T-helper 17 cell (primary cell): ENCODE results near the gene STBD1. TPM values are rescaled to one million over a fixed set of nuclear protein-coding genes. Genes with fewer than 3 reads are reported as not detected.
A peak's percentile ranks its signal among the peaks of the same experiment; 100 is the strongest.
"Not testable (repeated sequence)": the region's sequence is repeated elsewhere in the genome, so short reads cannot be mapped to it uniquely, and the experiment has no call there.

Experiments
- ATAC-seq: fragments of 150-1000 bp; cut with Tn5 transposase; 2 replicates; pipeline ENCODE4 v1.10.0; 2021; ENCODE audit warnings: mild to moderate bottlenecking, moderate library complexity
- DNase-seq, 3 donors: peaks; one replicate each; pipeline versions ENCODE4 v3.0.0 to v3.0.0-alpha.2; 2020 to 2021
- H3K9me3 ChIP-seq: one replicate; pipeline ENCODE4 v1.7.0; 2013; ENCODE audit warnings: low read length, mild to moderate bottlenecking; ENCODE audit not compliant: control insufficient read depth, poor library complexity, severe bottlenecking
- H3K27ac Mint-ChIP-seq: one replicate; pipeline ENCODE4 v1.8.0; 2022; ENCODE audit warnings: mild to moderate bottlenecking, moderate library complexity, mixed read lengths
- H3K27me3 Mint-ChIP-seq: one replicate; pipeline ENCODE4 v1.8.0; 2022; ENCODE audit warnings: mixed read lengths
- H3K36me3 Mint-ChIP-seq: one replicate; pipeline ENCODE4 v1.8.0; 2022; ENCODE audit warnings: low read depth, mixed read lengths
- H3K4me1 Mint-ChIP-seq: one replicate; pipeline ENCODE4 v1.8.0; 2022; ENCODE audit warnings: mild to moderate bottlenecking, mixed read lengths
- H3K4me3 Mint-ChIP-seq: one replicate; pipeline ENCODE4 v1.8.0; 2022; ENCODE audit warnings: mild to moderate bottlenecking, moderate library complexity, mixed read lengths
- total RNA-seq, 4 donors: library from RNA in 2 of 4; stranded (reverse) in 2 of 4; gene quantifications; one replicate each; pipeline ENCODE4 v1.2.3 and lab custom pipeline; 2022 to 2026

The STBD1 gene
- total RNA-seq, 2 donors from 2014 or later, result 0.15 to 0.16 TPM

- peaks cover 4% of the 10 kb centered on the region for H3K4me1 Mint-ChIP-seq
- no peak overlapping the region for H3K4me3 Mint-ChIP-seq
- DNase-seq (no peak), ATAC-seq (no peak)
- no peak overlapping the region for H3K27ac Mint-ChIP-seq
- peaks cover 45% of the 10 kb centered on the region for H3K27me3 Mint-ChIP-seq
- peaks cover 2% of the 10 kb centered on the region for H3K36me3 Mint-ChIP-seq
- H3K9me3 ChIP-seq, result no peaks in the 10 kb centered on the region
Measured at GRCh38 chr4:76275486-76276124, 30.9 kb upstream of the STBD1 start.

GRCh38 chr4:76276813-76277212, 29.7 kb upstream of the STBD1 start:
- ATAC-seq (no peak), DNase-seq (no peak)
- H3K27ac Mint-ChIP-seq, result no peak overlapping the region
- peaks cover 35% of the 10 kb centered on the region for H3K27me3 Mint-ChIP-seq
- no peaks in the 10 kb centered on the region for H3K9me3 ChIP-seq
- H3K4me3 Mint-ChIP-seq, result no peak overlapping the region
- H3K36me3 Mint-ChIP-seq, result peaks cover 2% of the 10 kb centered on the region
- peaks cover 4% of the 10 kb centered on the region for H3K4me1 Mint-ChIP-seq

- no peak overlapping the region for H3K4me3 Mint-ChIP-seq
- H3K36me3 Mint-ChIP-seq, result peaks cover 2% of the 10 kb centered on the region
- H3K27me3 Mint-ChIP-seq, result peaks cover 35% of the 10 kb centered on the region
- ATAC-seq, result no peak
- H3K27ac Mint-ChIP-seq, result no peak overlapping the region
- DNase-seq, result no peak
- H3K9me3 ChIP-seq, result no peaks in the 10 kb centered on the region
- peaks cover 4% of the 10 kb centered on the region for H3K4me1 Mint-ChIP-seq
Measured at GRCh38 chr4:76277667-76278066, 28.9 kb upstream of the STBD1 start.

- Mint-ChIP-seq H3K36me3 (peaks cover 2% of the 10 kb centered on the region), H3K4me1 (peaks cover 4% of the 10 kb centered on the region), H3K27ac (no peak overlapping the region), H3K27me3 (peaks cover 27% of the 10 kb centered on the region), H3K4me3 (no peak overlapping the region)
- no peak for DNase-seq
- ATAC-seq, result no peak
- H3K9me3 ChIP-seq, result no peaks in the 10 kb centered on the region
Measured at GRCh38 chr4:76278583-76278982, 27.9 kb upstream of the STBD1 start.

GRCh38 chr4:76279462-76279861, 27.1 kb upstream of the STBD1 start:
- ATAC-seq (peak; percentile 80), DNase-seq (no peak)
- H3K9me3 ChIP-seq, result no peaks in the 10 kb centered on the region
- Mint-ChIP-seq H3K4me1 (peaks cover 4% of the 10 kb centered on the region), H3K4me3 (no peak overlapping the region), H3K27me3 (peaks cover 25% of the 10 kb centered on the region), H3K27ac (no peak overlapping the region), H3K36me3 (peaks cover 2% of the 10 kb centered on the region)

- Mint-ChIP-seq H3K4me3 (no peak overlapping the region), H3K27ac (no peak overlapping the region), H3K27me3 (peaks cover 15% of the 10 kb centered on the region), H3K36me3 (peaks cover 2% of the 10 kb centered on the region), H3K4me1 (peaks cover 4% of the 10 kb centered on the region)
- DNase-seq, result no peak
- no peaks in the 10 kb centered on the region for H3K9me3 ChIP-seq
- ATAC-seq, result no peak
Measured at GRCh38 chr4:76280488-76281441, 25.8 kb upstream of the STBD1 start.

- not testable (repeated sequence) for ATAC-seq, H3K36me3 Mint-ChIP-seq, DNase-seq, H3K4me3 Mint-ChIP-seq, H3K9me3 ChIP-seq, H3K4me1 Mint-ChIP-seq, H3K27me3 Mint-ChIP-seq, H3K27ac Mint-ChIP-seq
Measured at GRCh38 chr4:76281594-76281993, 24.9 kb upstream of the STBD1 start.

- ATAC-seq (no peak), DNase-seq (no peak)
- peaks cover 4% of the 10 kb centered on the region for H3K27me3 Mint-ChIP-seq
- no peak overlapping the region for H3K4me3 Mint-ChIP-seq
- peaks cover 2% of the 10 kb centered on the region for H3K36me3 Mint-ChIP-seq
- H3K9me3 ChIP-seq, result no peaks in the 10 kb centered on the region
- peaks cover 2% of the 10 kb centered on the region for H3K4me1 Mint-ChIP-seq
- H3K27ac Mint-ChIP-seq, result no peak overlapping the region
Measured at GRCh38 chr4:76282941-76283689, 23.4 kb upstream of the STBD1 start.

GRCh38 chr4:76283900-76284299, 22.6 kb upstream of the STBD1 start:
- Mint-ChIP-seq H3K4me1 (peaks cover 2% of the 10 kb centered on the region), H3K27ac (no peak overlapping the region), H3K4me3 (no peak overlapping the region), H3K36me3 (peaks cover 2% of the 10 kb centered on the region), H3K27me3 (peaks cover 4% of the 10 kb centered on the region)
- DNase-seq, result no peak
- H3K9me3 ChIP-seq, result no peaks in the 10 kb centered on the region
- no peak for ATAC-seq

- H3K4me3 Mint-ChIP-seq, H3K9me3 ChIP-seq, H3K27ac Mint-ChIP-seq, H3K36me3 Mint-ChIP-seq, ATAC-seq, H3K4me1 Mint-ChIP-seq, DNase-seq: not testable (repeated sequence)
- H3K27me3 Mint-ChIP-seq, result peaks cover 13% of the 10 kb centered on the region
Measured at GRCh38 chr4:76287811-76288210, 18.7 kb upstream of the STBD1 start.

GRCh38 chr4:76292730-76293129, 13.8 kb upstream of the STBD1 start:
- no peaks in the 10 kb centered on the region for H3K4me1 Mint-ChIP-seq
- H3K4me3 Mint-ChIP-seq, result no peak overlapping the region
- no peak for ATAC-seq
- DNase-seq, result no peak
- H3K9me3 ChIP-seq, result peaks cover 4% of the 10 kb centered on the region
- H3K27me3 Mint-ChIP-seq, result peaks cover 9% of the 10 kb centered on the region
- no peak overlapping the region for H3K27ac Mint-ChIP-seq
- H3K36me3 Mint-ChIP-seq, result peaks cover 2% of the 10 kb centered on the region

- DNase-seq (no peak), ATAC-seq (no peak)
- H3K27ac Mint-ChIP-seq, result no peak overlapping the region
- H3K4me3 Mint-ChIP-seq, result no peak overlapping the region
- H3K4me1 Mint-ChIP-seq, result no peaks in the 10 kb centered on the region
- H3K36me3 Mint-ChIP-seq, result peaks cover 4% of the 10 kb centered on the region
- H3K27me3 Mint-ChIP-seq, result peaks cover 9% of the 10 kb centered on the region
- H3K9me3 ChIP-seq, result peaks cover 5% of the 10 kb centered on the region
Measured at GRCh38 chr4:76293772-76294171, 12.8 kb upstream of the STBD1 start.

GRCh38 chr4:76296286-76296820, 10.2 kb upstream of the STBD1 start:
- H3K36me3 Mint-ChIP-seq, result peaks cover 2% of the 10 kb centered on the region
- peaks cover 5% of the 10 kb centered on the region for H3K9me3 ChIP-seq
- ATAC-seq, result no peak
- H3K27me3 Mint-ChIP-seq, result peaks cover 8% of the 10 kb centered on the region
- H3K4me1 Mint-ChIP-seq, result peaks cover 2% of the 10 kb centered on the region
- H3K27ac Mint-ChIP-seq, result no peak overlapping the region
- DNase-seq, result no peak
- H3K4me3 Mint-ChIP-seq, result no peak overlapping the region
